Endothelial cell of umbilical vein (primary cell): Measurements from ENCODE around the gene MAN1A2. TPM values are rescaled to one million over a fixed set of nuclear protein-coding genes. Genes with fewer than 3 reads are reported as not detected.

Source experiments
- BruUV-seq: library from RNA; stranded (reverse); fragments of 400-500 nt; replicated peaks from 2 replicates; lab custom pipeline; 2021; lab: Mats Ljungman, UMichigan
- CTCF ChIA-PET: fragments of 300-600, 350-600 bp; sonication (Branson Sonifier 250); formaldehyde crosslinking; loops from one replicate; lab custom pipeline; 2021; ENCODE audit warnings: antibody characterized with exemption, inconsistent platforms; lab: Charles Lee
- POLR2A ChIA-PET: fragments of 300-600, 350-600 bp; sonication (Branson Sonifier 250); formaldehyde crosslinking; loops from one replicate; lab custom pipeline; 2021; ENCODE audit warnings: antibody characterized with exemption, inconsistent platforms; lab: Charles Lee
- DNase-seq: peaks from one replicate; pipeline ENCODE4 v3.0.0-alpha.2; 2011; ENCODE audit warnings: low read depth, low spot score
- FAIRE-seq: peaks from 2 replicates; lab custom pipeline; 2011; peaks lifted over from hg19 to GRCh38; lab: Jason Lieb, UNC
- H2AFZ ChIP-seq: 2 replicates; pipeline ENCODE4 v1.6.0; 2012; ENCODE audit warnings: low read depth, low read length, control low read depth, inconsistent platforms
- H3K27ac ChIP-seq: 2 replicates; pipeline ENCODE4 v1.5.1; 2011; ENCODE audit warnings: low read depth, mild to moderate bottlenecking, control low read depth, low read length, moderate library complexity; ENCODE audit not compliant: insufficient read depth
- H3K27me3 ChIP-seq, 2 experiments: 2 replicates each; pipeline versions ENCODE4 v1.6.0 to v1.6.1; 2011; ENCODE audit warnings: low read length in 2 of 2, mixed read lengths in 1 of 2; ENCODE audit not compliant: control insufficient read depth in 2 of 2, insufficient read depth in 2 of 2
- H3K36me3 ChIP-seq, 2 experiments: 2 replicates in 1 of 2; 3 replicates in 1 of 2; pipeline ENCODE4 v1.5.1; 2011; ENCODE audit warnings: low read length in 2 of 2, mild to moderate bottlenecking in 1 of 2, moderate library complexity in 1 of 2; ENCODE audit not compliant: control insufficient read depth in 2 of 2, insufficient read depth in 2 of 2; ENCODE audit errors: extremely low read depth in 1 of 2
- H3K4me1 ChIP-seq: 3 replicates; pipeline ENCODE4 v1.5.1; 2011; ENCODE audit warnings: mild to moderate bottlenecking, low read length; ENCODE audit not compliant: control insufficient read depth, insufficient read depth; ENCODE audit errors: extremely low read depth
- H3K4me2 ChIP-seq: 2 replicates; pipeline ENCODE4 v1.6.1; 2011; ENCODE audit warnings: low read length, control low read depth, mixed read lengths; ENCODE audit not compliant: insufficient read depth
- H3K4me3 ChIP-seq, 3 experiments: fragments of 200-600 bp in 1 of 3; sonication (generic), shearing (Covaris generic) in 1 of 3; replicated peaks in 1 of 3; 2 replicates each; pipeline ENCODE4 v1.5.1; 2011 to 2016; ENCODE audit warnings: control low read depth in 3 of 3, low read length in 3 of 3, mild to moderate bottlenecking in 2 of 3, inconsistent platforms in 1 of 3, low read depth in 1 of 3, moderate library complexity in 1 of 3; ENCODE audit not compliant: insufficient read depth in 1 of 3
- H3K79me2 ChIP-seq: 2 replicates; pipeline ENCODE4 v1.6.0; 2012; ENCODE audit warnings: low read length, inconsistent platforms; ENCODE audit not compliant: control insufficient read depth, insufficient read depth
- H3K9ac ChIP-seq: replicated peaks from 2 replicates; pipeline ENCODE3; 2011; ENCODE audit warnings: low read length, control low read depth; ENCODE audit not compliant: insufficient read depth; ENCODE audit errors: extremely low read depth
- H3K9me1 ChIP-seq: replicated peaks from 3 replicates; pipeline ENCODE4 v1.6.0; 2011; ENCODE audit warnings: mild to moderate bottlenecking, low read length; ENCODE audit not compliant: control insufficient read depth, insufficient read depth; ENCODE audit errors: extremely low read depth
- H3K9me3 ChIP-seq: replicated peaks from 2 replicates; pipeline ENCODE4 v1.5.1; 2012; ENCODE audit warnings: low read length, inconsistent platforms; ENCODE audit not compliant: control insufficient read depth, insufficient read depth
- H4K20me1 ChIP-seq: replicated peaks from 2 replicates; pipeline ENCODE3; 2011; ENCODE audit warnings: mild to moderate bottlenecking, low read length; ENCODE audit not compliant: control insufficient read depth, insufficient read depth; ENCODE audit errors: extremely low read depth
- CTCF ChIP-seq, 2 donors: IDR thresholded peaks; 1 replicate in 1 of 2; 2 replicates in 1 of 2; pipeline ENCODE4 v1.5.1; 2011; ENCODE audit warnings: low read length in 2 of 2, mild to moderate bottlenecking in 2 of 2, moderate library complexity in 2 of 2, control low read depth in 1 of 2, inconsistent platforms in 1 of 2, low read depth in 1 of 2; ENCODE audit not compliant: insufficient read depth in 1 of 2; ENCODE audit errors: extremely low read depth in 1 of 2
- EZH2 ChIP-seq: IDR thresholded peaks from 2 replicates; pipeline ENCODE4 v1.6.1; 2012; ENCODE audit warnings: borderline replicate concordance, low read depth, mild to moderate bottlenecking, moderate library complexity, low read length, inconsistent platforms; ENCODE audit not compliant: severe bottlenecking
- FOS ChIP-seq: IDR thresholded peaks from 2 replicates; pipeline ENCODE4 v1.6.1; 2011; ENCODE audit warnings: mild to moderate bottlenecking, low read length, moderate library complexity, borderline replicate concordance; ENCODE audit not compliant: insufficient read depth
- GATA2 ChIP-seq: IDR thresholded peaks from 2 replicates; pipeline ENCODE4 v1.7.0; 2011; ENCODE audit warnings: low read depth, mild to moderate bottlenecking, moderate library complexity, mixed read lengths, low read length; ENCODE audit not compliant: insufficient read length, insufficient read depth
- JUN ChIP-seq: IDR thresholded peaks from 2 replicates; pipeline ENCODE4 v1.6.1; 2011; ENCODE audit warnings: borderline replicate concordance, low read depth; ENCODE audit not compliant: insufficient read length, insufficient read depth
- MAX ChIP-seq: IDR thresholded peaks from 2 replicates; pipeline ENCODE4 v1.6.1; 2011; ENCODE audit not compliant: insufficient read depth, insufficient read length
- MYC ChIP-seq: IDR thresholded peaks from one replicate; pipeline ENCODE4 v1.6.1; 2011; ENCODE audit warnings: mild to moderate bottlenecking, low read depth, low read length
- POLR2A ChIP-seq: IDR thresholded peaks from 2 replicates; pipeline ENCODE4 v1.6.1; 2012; ENCODE audit warnings: low read depth, mild to moderate bottlenecking, control low read depth, low read length
- POLR2AphosphoS5 ChIP-seq: IDR thresholded peaks from 2 replicates; pipeline ENCODE4 v1.6.1; 2012; ENCODE audit warnings: low read depth, mild to moderate bottlenecking, control low read depth, low read length, moderate library complexity; ENCODE audit not compliant: insufficient read depth
- dilution Hi-C: fragments of 300-500 bp; cut with MboI; formaldehyde crosslinking; loops from one replicate; pipeline ENCODE4 v1.15.0; 2019; ENCODE audit warnings: low sequenced_read_pairs; ENCODE audit not compliant: extremely low pct_ligation_motif_present
- intact Hi-C: fragments of 100-400 bp; cut with micrococcal nuclease; formaldehyde crosslinking; loops from one replicate; pipeline ENCODE4 v1.10.0; 2022
- polyA plus RNA-seq, 4 experiments: library from polyadenylated mRNA; depleted of rRNA in 3 of 4; stranded (reverse) in 3 of 4; unstranded in 1 of 4; fragments of >200 nt; gene quantifications; 2 replicates each; pipeline versions ENCODE4 v1.2.1 to v1.2.3, GENCODE V29; 2011 to 2012; ENCODE audit warnings: missing spikeins in 1 of 4
- total RNA-seq: library from RNA; stranded (reverse); gene quantifications from 2 replicates; pipeline ENCODE4 v1.2.3, GENCODE V29; 2021

The MAN1A2 gene
- total and polyA plus RNA-seq, 2 donors (not counting 3 experiments of a cell fraction or from before 2014, with no cell fraction given): 13.5 to 36.2 TPM

- H3K4me2 ChIP-seq: no peak overlapping the region
- no peak for FAIRE-seq
- BruUV-seq: no TSS peak
- DNase-seq: no peak
- dilution Hi-C loops (no loop called here), intact Hi-C loops (no loop called here)
- ChIA-PET CTCF (interaction anchor here (1.2 kb wide), 2 partner anchors 8 to 190 kb away, joined by 3 to 5 read pairs; no protein-coding TSS in a partner anchor), POLR2A (no interaction called here)
- TF ChIP-seq POLR2A (no peak), JUN (no peak), EZH2 (no peak), GATA2 (no peak), POLR2AphosphoS5 (no peak), MAX (no peak), MYC (no peak), FOS (no peak), CTCF (IDR thresholded peaks at IDR 0.05; ENCODE audit: extremely low read depth in 1 of 2, insufficient read depth in 1 of 2, low read depth in 1 of 2, low read length in 2 of 2) (no peak)
- no peak overlapping the region for H2AFZ ChIP-seq
- H3K27ac ChIP-seq: no peak overlapping the region
- no peaks in the 10 kb centered on the region for H3K9me3 ChIP-seq
- no peaks in the 10 kb centered on the region for H3K4me1 ChIP-seq
- no peaks in the 10 kb centered on the region for H4K20me1 ChIP-seq
- no peaks in the 10 kb centered on the region for H3K79me2 ChIP-seq
- no peak overlapping the region for H3K9ac ChIP-seq
- no peaks in the 10 kb centered on the region for H3K9me1 ChIP-seq
- no peaks in the 10 kb centered on the region for H3K27me3 ChIP-seq
- no peak overlapping the region for H3K4me3 ChIP-seq
- no peaks in the 10 kb centered on the region for H3K36me3 ChIP-seq
Measured at GRCh38 chr1:117563492-117563875, 196.2 kb downstream of the MAN1A2 start.
